ENCODE measurements around the gene ZFR.
"Not testable (repeated sequence)": the region's sequence is repeated elsewhere in the genome, so short reads cannot be mapped to it uniquely, and the experiment has no call there.

Gene ZFR

GRCh38 chr5:32353420-32353819 is 91.1 kb downstream of the ZFR start:
- DNase-seq, result no peak

GRCh38 chr5:32352685-32353084 is 91.9 kb downstream of the ZFR start:
- DNase-seq, result no peak

GRCh38 chr5:32346869-32347268 is 97.7 kb downstream of the ZFR start:
- no peak for DNase-seq

- DNase-seq, result no peak
These were observed 101.4 kb downstream of the ZFR start for GRCh38 chr5:32343058-32343672.

GRCh38 chr5:32342656-32343055 is 101.9 kb downstream of the ZFR start:
- DNase-seq, result no peak

- no peak for DNase-seq
These were observed 104.7 kb downstream of the ZFR start for GRCh38 chr5:32339878-32340277.

- no peak for DNase-seq
These were observed 105.3 kb downstream of the ZFR start for GRCh38 chr5:32339198-32339597.

- no peak for DNase-seq
These were observed 111.6 kb downstream of the ZFR start for GRCh38 chr5:32332966-32333365.

GRCh38 chr5:32332361-32332760 is 112.2 kb downstream of the ZFR start:
- no peak for DNase-seq

GRCh38 chr5:32331935-32332274 is 112.6 kb downstream of the ZFR start:
- DNase-seq, result no peak

GRCh38 chr5:32331217-32331934 is 113.2 kb downstream of the ZFR start:
- DNase-seq, result no peak

- DNase-seq, result no peak
These were observed 114.2 kb downstream of the ZFR start for GRCh38 chr5:32330126-32330971.

GRCh38 chr5:32329395-32329834 is 115.1 kb downstream of the ZFR start:
- peak; percentile 13 for DNase-seq

GRCh38 chr5:32326216-32326772 is 118.2 kb downstream of the ZFR start:
- DNase-seq, result no peak

- DNase-seq, result no peak
These were observed 118.9 kb downstream of the ZFR start for GRCh38 chr5:32325616-32326015.

- no peak for DNase-seq
These were observed 119.5 kb downstream of the ZFR start for GRCh38 chr5:32325062-32325461.

GRCh38 chr5:32323741-32324140 is 120.8 kb downstream of the ZFR start:
- no peak for DNase-seq

GRCh38 chr5:32322882-32323281 is 121.7 kb downstream of the ZFR start:
- no peak for DNase-seq

- DNase-seq, result not testable (repeated sequence)
These were observed 122.8 kb downstream of the ZFR start for GRCh38 chr5:32321787-32322186.

GRCh38 chr5:32320576-32320975 is 124.0 kb downstream of the ZFR start:
- DNase-seq, result no peak

- DNase-seq, result no peak
These were observed 124.5 kb downstream of the ZFR start for GRCh38 chr5:32319926-32320543.

GRCh38 chr5:32319392-32319791 is 125.1 kb downstream of the ZFR start:
- DNase-seq, result no peak

GRCh38 chr5:32317041-32317440 is 127.5 kb downstream of the ZFR start:
- DNase-seq, result no peak
